Measurements from ENCODE around the gene STX18. TPM values are rescaled to one million over a fixed set of nuclear protein-coding genes. Genes with fewer than 3 reads are reported as not detected.
A peak's percentile ranks its signal among the peaks of the same experiment; 100 is the strongest.

Gene STX18
- total RNA-seq, 6 experiments from 2014 or later, result 11.7 to 18.4 (median 15.8) TPM

DNA sequence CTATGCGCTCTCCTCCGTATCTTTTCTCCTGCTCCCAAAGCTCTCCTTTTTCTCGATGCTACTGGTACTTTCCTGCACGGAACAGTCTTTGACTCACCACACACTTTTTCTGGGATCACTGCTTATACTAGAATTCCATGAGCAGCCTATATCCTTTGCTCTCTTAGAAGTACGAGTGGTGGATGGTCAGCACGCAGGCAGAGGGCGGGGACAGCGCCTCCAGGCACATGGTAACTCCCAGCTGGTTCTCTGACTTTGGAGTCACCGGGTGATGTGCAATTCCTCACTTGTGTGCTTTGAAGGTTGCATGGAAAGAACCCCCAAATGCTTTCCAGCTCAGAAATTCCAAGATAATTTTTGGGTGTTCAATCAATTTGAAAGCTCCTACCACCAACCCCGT is 56.0 kb downstream of the STX18 start:
- TF ChIP-seq, protein P1, sequence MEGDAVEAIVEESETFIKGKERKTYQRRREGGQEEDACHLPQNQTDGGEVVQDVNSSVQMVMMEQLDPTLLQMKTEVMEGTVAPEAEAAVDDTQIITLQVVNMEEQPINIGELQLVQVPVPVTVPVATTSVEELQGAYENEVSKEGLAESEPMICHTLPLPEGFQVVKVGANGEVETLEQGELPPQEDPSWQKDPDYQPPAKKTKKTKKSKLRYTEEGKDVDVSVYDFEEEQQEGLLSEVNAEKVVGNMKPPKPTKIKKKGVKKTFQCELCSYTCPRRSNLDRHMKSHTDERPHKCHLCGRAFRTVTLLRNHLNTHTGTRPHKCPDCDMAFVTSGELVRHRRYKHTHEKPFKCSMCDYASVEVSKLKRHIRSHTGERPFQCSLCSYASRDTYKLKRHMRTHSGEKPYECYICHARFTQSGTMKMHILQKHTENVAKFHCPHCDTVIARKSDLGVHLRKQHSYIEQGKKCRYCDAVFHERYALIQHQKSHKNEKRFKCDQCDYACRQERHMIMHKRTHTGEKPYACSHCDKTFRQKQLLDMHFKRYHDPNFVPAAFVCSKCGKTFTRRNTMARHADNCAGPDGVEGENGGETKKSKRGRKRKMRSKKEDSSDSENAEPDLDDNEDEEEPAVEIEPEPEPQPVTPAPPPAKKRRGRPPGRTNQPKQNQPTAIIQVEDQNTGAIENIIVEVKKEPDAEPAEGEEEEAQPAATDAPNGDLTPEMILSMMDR (IDR thresholded peaks at IDR 0.05), result no peak
- DNase-seq, result no peak

DNA sequence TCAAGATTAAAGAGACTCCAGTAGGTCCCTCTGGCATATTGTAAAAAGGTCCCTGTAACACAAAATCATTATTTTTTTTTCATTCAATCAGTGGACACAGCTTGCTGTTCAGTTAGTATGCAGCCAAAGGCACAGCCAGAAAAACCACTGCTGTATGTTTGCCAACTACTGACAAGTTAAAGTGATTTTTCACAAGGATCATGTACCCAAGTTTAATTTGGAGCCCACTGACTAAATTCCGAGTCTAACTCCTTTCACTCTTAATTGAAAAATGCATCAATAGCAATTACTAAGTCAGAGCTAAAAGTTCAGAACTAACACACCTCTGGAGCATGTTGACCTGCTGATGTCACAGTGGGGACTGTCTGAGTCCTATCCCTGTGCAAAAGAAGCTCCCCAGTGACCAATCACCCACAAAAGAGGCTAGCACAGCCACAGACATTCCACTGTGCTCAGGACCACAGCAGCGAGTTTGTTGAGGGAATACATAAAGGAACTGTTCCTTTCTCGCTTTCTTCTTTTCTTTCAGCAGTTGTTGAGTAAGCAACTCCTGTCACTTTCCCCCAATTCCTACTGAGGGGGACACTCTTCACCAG is 60.4 kb downstream of the STX18 start:
- H3K4me3 ChIP-seq, result no peak overlapping the region
- no peaks in the 10 kb centered on the region for H3K27me3 ChIP-seq
- H3K36me3 ChIP-seq, result no peaks in the 10 kb centered on the region
- ATAC-seq (peak in 3 of 4 donors; percentile 19 to 37 (median 36)), DNase-seq (no peak)
- TF ChIP-seq, protein P1 (IDR thresholded peaks at IDR 0.05), result no peak
- no peak for TF ChIP-seq POLR2A (IDR thresholded peaks at IDR 0.05)
- WGBS (ENCODE audit: insufficient coverage, low coverage, low lambda C conversion rate, missing lambda C conversion rate), result 60% methylated on average over 3 of the region's 3 CpGs
- H3K4me1 ChIP-seq, result peaks cover 0 to 3% (median 0%) of the 10 kb centered on the region in 4 donors
- intact Hi-C loops (cut with DNase I), result loop anchor here in 1 of 2 donors (10.0 kb wide), 1 partner anchor 403 kb away; no protein-coding TSS in a partner anchor
- H3K9me3 ChIP-seq, result no peaks in the 10 kb centered on the region
- H3K27ac ChIP-seq, result no peak overlapping the region

More for the DNA sequence above, 56.0 kb downstream of the STX18 start:
- WGBS (ENCODE audit: insufficient coverage, low coverage, low lambda C conversion rate, missing lambda C conversion rate), result 75% methylated on average over 8 of the region's 10 CpGs
- H3K27me3 ChIP-seq, result no peaks in the 10 kb centered on the region
- H3K9me3 ChIP-seq, result no peaks in the 10 kb centered on the region
- peaks cover 0 to 32% (median 7%) of the 10 kb centered on the region in 4 donors for H3K4me1 ChIP-seq
- H3K27ac ChIP-seq, result no peak overlapping the region
- no peak for ATAC-seq
- H3K4me3 ChIP-seq, result no peak overlapping the region
- H3K36me3 ChIP-seq, result no peaks in the 10 kb centered on the region
- intact Hi-C loops (cut with DNase I), result loop anchor here in 1 of 2 donors (10.0 kb wide), 1 partner anchor 399 kb away; no protein-coding TSS in a partner anchor

DNA sequence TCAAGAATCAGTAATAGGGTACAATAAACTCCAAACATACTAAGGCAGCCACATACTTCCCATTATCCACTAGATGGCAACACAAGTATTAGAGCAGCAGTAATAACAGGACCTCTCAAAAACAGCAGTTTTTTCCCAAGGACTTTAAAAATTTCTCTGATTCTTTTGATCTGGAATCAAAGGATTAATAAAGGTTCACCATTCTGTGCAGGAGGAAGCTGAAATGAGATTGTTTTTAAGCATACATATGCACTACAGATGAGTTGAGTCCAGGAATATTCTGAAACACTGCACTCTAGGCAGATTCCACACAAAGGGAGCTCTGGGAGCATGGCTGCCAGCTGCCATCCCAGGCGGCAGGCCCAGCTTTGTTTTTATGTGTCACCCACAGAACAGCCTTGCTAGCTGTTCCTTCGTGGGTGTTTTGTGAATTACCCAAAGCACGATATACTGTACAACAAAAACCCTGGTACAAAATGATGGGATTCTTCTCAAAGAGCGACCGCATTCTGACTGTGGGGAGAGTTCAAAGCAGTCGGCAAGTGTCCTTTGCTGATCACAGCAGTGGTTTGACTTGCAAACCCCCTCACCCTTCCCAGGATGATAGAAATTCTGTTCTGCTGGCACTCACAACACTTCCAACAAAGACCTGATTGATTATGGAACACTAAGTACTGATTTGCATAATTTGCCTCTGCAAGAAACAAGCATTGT is 61.0 kb downstream of the STX18 start:
- Histone ChIP-seq H3K27ac (no peak overlapping the region), H3K27me3 (no peaks in the 10 kb centered on the region), H3K36me3 (no peaks in the 10 kb centered on the region), H3K9me3 (no peaks in the 10 kb centered on the region), H3K4me3 (no peak overlapping the region), H3K4me1 (no peaks in the 10 kb centered on the region)
- DNase-seq, result no peak
- 85% methylated on average over 5 of the region's 6 CpGs for WGBS (ENCODE audit: insufficient coverage, low coverage, low lambda C conversion rate, missing lambda C conversion rate)
- intact Hi-C loops (cut with DNase I), result loop anchor here in 1 of 2 donors (10.0 kb wide), 1 partner anchor 404 kb away; no protein-coding TSS in a partner anchor
- ATAC-seq, result peak; percentile 44 to 52 (median 49)
- no peak for TF ChIP-seq POLR2A (IDR thresholded peaks at IDR 0.05)
- TF ChIP-seq, protein P1 (IDR thresholded peaks at IDR 0.05), result peak; percentile 26 to 47 (median 42)

DNA sequence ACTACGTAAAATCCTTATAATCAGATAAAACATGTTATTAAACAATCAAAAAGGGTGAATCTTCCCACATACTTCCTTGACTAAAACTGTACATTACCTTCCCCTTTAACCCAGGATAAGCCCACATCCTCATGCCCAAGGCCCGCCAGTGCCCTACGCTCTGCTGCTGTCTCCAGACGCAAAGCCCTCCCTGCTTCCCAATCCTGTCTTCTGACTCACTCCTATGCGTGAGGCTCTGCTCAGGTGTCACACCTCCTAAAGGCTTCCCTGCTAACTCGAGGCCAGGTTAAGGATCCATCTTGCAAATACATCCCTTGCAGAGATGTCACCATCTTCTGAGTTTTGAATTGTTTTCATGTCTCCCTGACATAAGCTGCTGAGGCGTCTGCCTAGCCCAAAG is 61.6 kb downstream of the STX18 start:
- WGBS (ENCODE audit: insufficient coverage, low coverage, low lambda C conversion rate, missing lambda C conversion rate), result 87% methylated on average over 7 of the region's 7 CpGs
- ATAC-seq (peak in 1 of 4 donors; percentile 19), DNase-seq (no peak)
- H3K27me3 ChIP-seq, result no peaks in the 10 kb centered on the region
- no peak overlapping the region for H3K4me3 ChIP-seq
- TF ChIP-seq POLR2A (IDR thresholded peaks at IDR 0.05), result no peak
- TF ChIP-seq, protein P1 (IDR thresholded peaks at IDR 0.05), result no peak
- no peaks in the 10 kb centered on the region for H3K9me3 ChIP-seq
- H3K4me1 ChIP-seq, result no peaks in the 10 kb centered on the region
- intact Hi-C loops (cut with DNase I), result loop anchor here in 1 of 2 donors (10.0 kb wide), 1 partner anchor 405 kb away; no protein-coding TSS in a partner anchor
- H3K27ac ChIP-seq, result no peak overlapping the region
- no peaks in the 10 kb centered on the region for H3K36me3 ChIP-seq

All from right lobe of liver (tissue), 6 donors.